ENCODE measurements around the gene KRTAP9-3. TPM values are rescaled to one million over a fixed set of nuclear protein-coding genes. Genes with fewer than 3 reads are reported as not detected.

The KRTAP9-3 gene, protein sequence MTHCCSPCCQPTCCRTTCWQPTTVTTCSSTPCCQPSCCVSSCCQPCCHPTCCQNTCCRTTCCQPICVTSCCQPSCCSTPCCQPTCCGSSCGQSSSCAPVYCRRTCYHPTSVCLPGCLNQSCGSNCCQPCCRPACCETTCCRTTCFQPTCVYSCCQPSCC
- total RNA-seq (2022; extraction: Qiagen RNA extraction; ENCODE audit: low read depth), result not detected in 5 replicates

DNA sequence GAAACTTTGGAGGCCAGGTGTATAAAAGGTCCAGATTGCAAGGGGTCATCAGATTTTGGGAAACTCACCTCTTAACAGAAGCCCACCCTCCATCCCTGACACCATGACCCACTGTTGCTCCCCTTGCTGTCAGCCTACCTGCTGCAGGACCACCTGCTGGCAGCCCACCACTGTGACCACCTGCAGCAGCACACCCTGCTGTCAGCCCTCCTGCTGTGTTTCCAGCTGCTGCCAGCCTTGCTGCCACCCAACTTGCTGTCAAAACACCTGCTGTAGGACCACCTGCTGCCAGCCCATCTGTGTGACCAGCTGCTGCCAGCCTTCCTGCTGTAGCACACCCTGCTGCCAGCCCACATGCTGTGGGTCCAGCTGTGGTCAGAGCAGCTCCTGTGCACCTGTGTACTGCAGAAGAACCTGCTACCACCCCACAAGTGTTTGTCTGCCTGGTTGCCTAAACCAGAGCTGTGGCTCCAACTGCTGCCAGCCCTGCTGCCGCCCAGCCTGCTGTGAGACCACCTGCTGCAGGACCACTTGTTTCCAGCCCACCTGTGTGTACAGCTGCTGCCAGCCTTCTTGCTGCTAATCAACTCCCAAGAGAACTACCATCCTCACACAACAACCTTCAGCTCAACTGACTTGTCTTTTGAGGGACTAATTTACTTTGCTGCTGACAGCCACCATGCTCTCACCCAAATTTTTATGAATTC, at the start of gene KRTAP9-3:
KRTAP9-3 (plus strand) TSS at position 51 of the 707 bp plus-strand sequence; CDS start at position 104, 53 bp downstream.

GRCh38 chr17:41184480-41184961, 47.7 kb upstream of the KRTAP9-3 start, which contains the start of gene KRTAP4-1:
KRTAP4-1 (minus strand) TSS chr17:41184911; CDS start chr17:41184854, 57 bp downstream.

GRCh38 chr17:41189837-41190318, 42.4 kb upstream of the KRTAP9-3 start, which contains the start of gene KRTAP9-1:
KRTAP9-1 (plus strand) TSS chr17:41189887; CDS start chr17:41189887, 0 bp downstream.

GRCh38 chr17:41226598-41227095, 5.6 kb upstream of the KRTAP9-3 start, which contains the start of gene KRTAP9-2:
KRTAP9-2 (plus strand) TSS chr17:41226648; CDS start chr17:41226655, 7 bp downstream.

GRCh38 chr17:41237949-41238437, 5.7 kb downstream of the KRTAP9-3 start, which contains the start of gene KRTAP9-8:
KRTAP9-8 (plus strand) TSS chr17:41237999; CDS start chr17:41238052, 53 bp downstream.

GRCh38 chr17:41249637-41250240, 17.5 kb downstream of the KRTAP9-3 start, which contains the start of gene KRTAP9-4:
KRTAP9-4 (plus strand) TSS chr17:41249687; CDS start chr17:41249721, 34 bp downstream.

GRCh38 chr17:41255381-41256290, 23.4 kb downstream of the KRTAP9-3 start, which contains the start of gene KRTAP9-9:
KRTAP9-9 (plus strand) TSS chr17:41255384.

DNA sequence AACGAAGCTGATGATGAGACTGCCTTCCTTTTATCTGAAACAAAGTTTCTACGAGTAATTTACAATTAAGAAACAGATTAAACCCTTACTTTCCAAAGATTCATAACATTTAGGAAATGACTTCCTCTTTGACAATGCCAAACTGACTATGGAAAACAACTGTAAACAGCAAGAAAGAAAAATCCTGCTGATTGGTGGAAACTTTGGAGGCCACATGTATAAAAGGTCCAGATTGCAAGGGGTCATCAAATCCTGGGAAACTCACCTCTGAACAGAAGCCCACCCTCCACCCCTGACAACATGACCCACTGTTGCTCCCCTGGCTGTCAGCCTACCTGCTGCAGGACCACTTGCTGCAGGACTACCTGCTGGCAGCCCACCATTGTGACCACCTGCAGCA, 32.8 kb downstream of the KRTAP9-3 start, which contains the start of gene KRTAP9-6:
KRTAP9-6 (plus strand) TSS at position 301 of the 400 bp plus-strand sequence; CDS start at position 301, 0 bp downstream.

GRCh38 chr17:41275648-41276190, 43.5 kb downstream of the KRTAP9-3 start, which contains the start of gene KRTAP9-7:
KRTAP9-7 (plus strand) TSS chr17:41275698; CDS start chr17:41275698, 0 bp downstream.

Other genes with a start within 250 kb of the KRTAP9-3 start
- gene KRT40, start 248.1 kb upstream of the KRTAP9-3 start, total RNA-seq (2022; extraction: Qiagen RNA extraction; ENCODE audit: low read depth), result not detected in 5 replicates
- gene KRTAP3-3, start 238.3 kb upstream of the KRTAP9-3 start, total RNA-seq (2022; extraction: Qiagen RNA extraction; ENCODE audit: low read depth), result not detected in 5 replicates
- gene KRTAP3-2, start 232.5 kb upstream of the KRTAP9-3 start, total RNA-seq (2022; extraction: Qiagen RNA extraction; ENCODE audit: low read depth), result not detected in 5 replicates
- gene KRTAP3-1, start 223.3 kb upstream of the KRTAP9-3 start, total RNA-seq (2022; extraction: Qiagen RNA extraction; ENCODE audit: low read depth), result not detected in 5 replicates
- gene KRTAP1-5, start 205.2 kb upstream of the KRTAP9-3 start, total RNA-seq (2022; extraction: Qiagen RNA extraction; ENCODE audit: low read depth), result not detected in 5 replicates
- gene KRTAP1-4, start 202.3 kb upstream of the KRTAP9-3 start, total RNA-seq (2022; extraction: Qiagen RNA extraction; ENCODE audit: low read depth), result not detected in 5 replicates
- not detected in 5 replicates for gene KRTAP1-3, start 197.6 kb upstream of the KRTAP9-3 start, total RNA-seq (2022; extraction: Qiagen RNA extraction; ENCODE audit: low read depth)
- not detected in 5 replicates for gene KRTAP1-1, start 191.0 kb upstream of the KRTAP9-3 start, total RNA-seq (2022; extraction: Qiagen RNA extraction; ENCODE audit: low read depth)
- not detected in 5 replicates for gene KRTAP2-1, start 185.1 kb upstream of the KRTAP9-3 start, total RNA-seq (2022; extraction: Qiagen RNA extraction; ENCODE audit: low read depth)
- gene KRTAP2-2, start 177.2 kb upstream of the KRTAP9-3 start, total RNA-seq (2022; extraction: Qiagen RNA extraction; ENCODE audit: low read depth), result not detected in 5 replicates
- gene KRTAP2-3, start 172.3 kb upstream of the KRTAP9-3 start, total RNA-seq (2022; extraction: Qiagen RNA extraction; ENCODE audit: low read depth), result not detected in 5 replicates
- not detected in 5 replicates for gene KRTAP2-4, start 166.6 kb upstream of the KRTAP9-3 start, total RNA-seq (2022; extraction: Qiagen RNA extraction; ENCODE audit: low read depth)
- not detected in 5 replicates for gene KRTAP4-7, start 148.3 kb upstream of the KRTAP9-3 start, total RNA-seq (2022; extraction: Qiagen RNA extraction; ENCODE audit: low read depth)
- gene KRTAP4-8, start 134.3 kb upstream of the KRTAP9-3 start, total RNA-seq (2022; extraction: Qiagen RNA extraction; ENCODE audit: low read depth), result not detected in 5 replicates
- gene KRTAP4-16, start 130.2 kb upstream of the KRTAP9-3 start, total RNA-seq (2022; extraction: Qiagen RNA extraction; ENCODE audit: low read depth), result not detected in 5 replicates
- gene KRTAP4-9, start 127.1 kb upstream of the KRTAP9-3 start, total RNA-seq (2022; extraction: Qiagen RNA extraction; ENCODE audit: low read depth), result not detected in 5 replicates
- gene KRTAP4-11, start 114.1 kb upstream of the KRTAP9-3 start, total RNA-seq (2022; extraction: Qiagen RNA extraction; ENCODE audit: low read depth), result not detected in 5 replicates
- gene KRTAP4-12, start 108.3 kb upstream of the KRTAP9-3 start, total RNA-seq (2022; extraction: Qiagen RNA extraction; ENCODE audit: low read depth), result not detected in 5 replicates
- gene KRTAP4-6, start 91.9 kb upstream of the KRTAP9-3 start, total RNA-seq (2022; extraction: Qiagen RNA extraction; ENCODE audit: low read depth), result not detected in 5 replicates
- gene KRTAP4-5, start 82.6 kb upstream of the KRTAP9-3 start, total RNA-seq (2022; extraction: Qiagen RNA extraction; ENCODE audit: low read depth), result not detected in 5 replicates
- not detected in 5 replicates for gene KRTAP4-4, start 71.7 kb upstream of the KRTAP9-3 start, total RNA-seq (2022; extraction: Qiagen RNA extraction; ENCODE audit: low read depth)
- gene KRTAP4-3, start 64.2 kb upstream of the KRTAP9-3 start, total RNA-seq (2022; extraction: Qiagen RNA extraction; ENCODE audit: low read depth), result not detected in 5 replicates
- not detected in 5 replicates for gene KRTAP4-2, start 54.2 kb upstream of the KRTAP9-3 start, total RNA-seq (2022; extraction: Qiagen RNA extraction; ENCODE audit: low read depth)
- 0.32 TPM in 1 of 5 replicates, not detected in the others for gene KRTAP4-1, start 47.5 kb upstream of the KRTAP9-3 start, total RNA-seq (2022; extraction: Qiagen RNA extraction; ENCODE audit: low read depth)
- not detected in 5 replicates for gene KRTAP9-1, start 42.6 kb upstream of the KRTAP9-3 start, total RNA-seq (2022; extraction: Qiagen RNA extraction; ENCODE audit: low read depth)
- gene KRTAP9-2, start 5.8 kb upstream of the KRTAP9-3 start, total RNA-seq (2022; extraction: Qiagen RNA extraction; ENCODE audit: low read depth), result not detected in 5 replicates
- not detected in 5 replicates for gene KRTAP9-8, start 5.5 kb downstream of the KRTAP9-3 start, total RNA-seq (2022; extraction: Qiagen RNA extraction; ENCODE audit: low read depth)
- not detected in 5 replicates for gene KRTAP9-4, start 17.2 kb downstream of the KRTAP9-3 start, total RNA-seq (2022; extraction: Qiagen RNA extraction; ENCODE audit: low read depth)
- not detected in 5 replicates for gene KRTAP9-9, start 22.9 kb downstream of the KRTAP9-3 start, total RNA-seq (2022; extraction: Qiagen RNA extraction; ENCODE audit: low read depth)
- gene KRTAP9-6, start 32.9 kb downstream of the KRTAP9-3 start, total RNA-seq (2022; extraction: Qiagen RNA extraction; ENCODE audit: low read depth), result not detected in 5 replicates
- not detected in 5 replicates for gene KRTAP9-7, start 43.2 kb downstream of the KRTAP9-3 start, total RNA-seq (2022; extraction: Qiagen RNA extraction; ENCODE audit: low read depth)
- gene KRTAP29-1, start 70.4 kb downstream of the KRTAP9-3 start, total RNA-seq (2022; extraction: Qiagen RNA extraction; ENCODE audit: low read depth), result not detected in 5 replicates
- not detected in 5 replicates for gene KRTAP16-1, start 76.9 kb downstream of the KRTAP9-3 start, total RNA-seq (2022; extraction: Qiagen RNA extraction; ENCODE audit: low read depth)
- gene KRTAP17-1, start 83.3 kb downstream of the KRTAP9-3 start, total RNA-seq (2022; extraction: Qiagen RNA extraction; ENCODE audit: low read depth), result not detected in 5 replicates
- gene KRT33A, start 118.4 kb downstream of the KRTAP9-3 start, total RNA-seq (2022; extraction: Qiagen RNA extraction; ENCODE audit: low read depth), result not detected in 5 replicates
- gene KRT33B, start 137.4 kb downstream of the KRTAP9-3 start, total RNA-seq (2022; extraction: Qiagen RNA extraction; ENCODE audit: low read depth), result not detected in 5 replicates
- gene KRT34, start 149.9 kb downstream of the KRTAP9-3 start, total RNA-seq (2022; extraction: Qiagen RNA extraction; ENCODE audit: low read depth), result 0.20 to 0.78 TPM (median 0.31 TPM) in 5 replicates
- gene KRT31, start 165.2 kb downstream of the KRTAP9-3 start, total RNA-seq (2022; extraction: Qiagen RNA extraction; ENCODE audit: low read depth), result not detected in 5 replicates
- not detected in 5 replicates for gene KRT37, start 192.1 kb downstream of the KRTAP9-3 start, total RNA-seq (2022; extraction: Qiagen RNA extraction; ENCODE audit: low read depth)
- not detected in 5 replicates for gene KRT38, start 208.5 kb downstream of the KRTAP9-3 start, total RNA-seq (2022; extraction: Qiagen RNA extraction; ENCODE audit: low read depth)
- not detected in 5 replicates for gene KRT32, start 234.9 kb downstream of the KRTAP9-3 start, total RNA-seq (2022; extraction: Qiagen RNA extraction; ENCODE audit: low read depth)
- not detected in 5 replicates for gene KRT35, start 248.7 kb downstream of the KRTAP9-3 start, total RNA-seq (2022; extraction: Qiagen RNA extraction; ENCODE audit: low read depth)